H1 (cell line): ENCODE data around the gene KCNN1. TPM values are rescaled to one million over a fixed set of nuclear protein-coding genes. Genes with fewer than 3 reads are reported as not detected.
A peak's percentile ranks its signal among the peaks of the same experiment; 100 is the strongest.

Source experiments
- CTCF ChIA-PET: fragments of 300-600 bp; sonication (Branson Sonifier 250); formaldehyde crosslinking; loops from one replicate; lab custom pipeline; 2021; ENCODE audit not compliant: partially characterized antibody; lab: Charles Lee
- POLR2A ChIA-PET: fragments of 300-600 bp; sonication (Branson Sonifier 250); formaldehyde crosslinking; loops from one replicate; lab custom pipeline; 2021; ENCODE audit warnings: inconsistent platforms; ENCODE audit not compliant: partially characterized antibody; lab: Charles Lee
- DNase-seq, 2 experiments: peaks; one replicate each; pipeline versions ENCODE4 v3.0.0 to v3.0.0-alpha.2; 2010 to 2022; ENCODE audit warnings: low spot score in 2 of 2, low read depth in 1 of 2, mixed read lengths in 1 of 2
- FAIRE-seq: peaks from 2 replicates; lab custom pipeline; 2011; peaks lifted over from hg19 to GRCh38; lab: Jason Lieb, UNC
- H2AFZ ChIP-seq: 2 replicates; pipeline ENCODE4 v1.8.1; 2012; ENCODE audit warnings: low read length, inconsistent platforms
- H2AK5ac ChIP-seq: 2 replicates; pipeline ENCODE4 v1.6.1; 2013; ENCODE audit warnings: low read depth, low read length
- H2BK120ac ChIP-seq: replicated peaks from 2 replicates; pipeline ENCODE3; 2013; ENCODE audit warnings: low read depth, low read length, inconsistent platforms
- H2BK12ac ChIP-seq: 2 replicates; pipeline ENCODE4 v1.6.1; 2013; ENCODE audit warnings: low read depth, low read length
- H2BK15ac ChIP-seq: 2 replicates; pipeline ENCODE4 v1.6.1; 2013; ENCODE audit warnings: low read length
- H2BK20ac ChIP-seq: 2 replicates; pipeline ENCODE4 v1.6.1; 2013; ENCODE audit warnings: low read length
- H2BK5ac ChIP-seq: 2 replicates; pipeline ENCODE4 v1.6.1; 2013; ENCODE audit warnings: low read depth, low read length
- H3K14ac ChIP-seq: 2 replicates; pipeline ENCODE4 v1.6.1; 2013; ENCODE audit warnings: inconsistent platforms; ENCODE audit not compliant: insufficient read length
- H3K18ac ChIP-seq: 2 replicates; pipeline ENCODE4 v1.6.1; 2013; ENCODE audit warnings: low read length; ENCODE audit errors: extremely low read depth
- H3K23ac ChIP-seq: 2 replicates; pipeline ENCODE4 v1.6.1; 2013; ENCODE audit warnings: inconsistent platforms; ENCODE audit not compliant: insufficient read length
- H3K23me2 ChIP-seq: 2 replicates; pipeline ENCODE4 v1.6.1; 2013; ENCODE audit warnings: low read depth, low read length
- H3K27ac ChIP-seq: 2 replicates; pipeline ENCODE4 v1.6.1; 2011; ENCODE audit warnings: low read depth, low read length, inconsistent platforms
- H3K27me3 ChIP-seq, 4 experiments: replicated peaks in 1 of 4; 1 replicate in 1 of 4; 2 replicates in 3 of 4; pipeline versions ENCODE4 v1.6.1 to v1.8.1; 2011 to 2013; ENCODE audit warnings: low read length in 3 of 4, mild to moderate bottlenecking in 3 of 4, inconsistent platforms in 2 of 4, mixed read lengths in 2 of 4, moderate library complexity in 1 of 4; ENCODE audit not compliant: control insufficient read depth in 3 of 4, insufficient read depth in 3 of 4; ENCODE audit errors: extremely low read depth in 1 of 4
- H3K36me3 ChIP-seq, 4 experiments: 2 replicates each; pipeline versions ENCODE4 v1.6.1 to v1.8.1; 2011 to 2013; ENCODE audit warnings: mild to moderate bottlenecking in 4 of 4, low read length in 3 of 4, moderate library complexity in 2 of 4, control low read depth in 1 of 4, inconsistent platforms in 1 of 4; ENCODE audit not compliant: insufficient read depth in 4 of 4, control insufficient read depth in 2 of 4
- H3K4ac ChIP-seq: replicated peaks from 2 replicates; pipeline ENCODE3; 2013; ENCODE audit warnings: low read length, low read depth, mixed read lengths, inconsistent platforms; ENCODE audit not compliant: insufficient read length
- H3K4me1 ChIP-seq, 4 experiments: replicated peaks in 1 of 4; 1 replicate in 1 of 4; 2 replicates in 3 of 4; pipeline versions ENCODE4 v1.6.1 to v1.8.1; 2011 to 2013; ENCODE audit warnings: low read length in 3 of 4, inconsistent platforms in 2 of 4, mixed read lengths in 1 of 4; ENCODE audit not compliant: insufficient read depth in 4 of 4, control insufficient read depth in 3 of 4
- H3K4me2 ChIP-seq, 2 experiments: 2 replicates each; pipeline versions ENCODE4 v1.6.1 to v1.8.1; 2011 to 2013; ENCODE audit warnings: low read depth in 2 of 2, low read length in 2 of 2, control low read depth in 1 of 2, inconsistent platforms in 1 of 2, mild to moderate bottlenecking in 1 of 2; ENCODE audit not compliant: insufficient read depth in 1 of 2
- H3K4me3 ChIP-seq, 4 experiments: fragments of 200-600, 300-600 bp in 1 of 4; sonication (generic), shearing (Covaris generic), sonication (Bioruptor Twin) in 1 of 4; 2 replicates each; pipeline versions ENCODE4 v1.5.1 to v1.8.1; 2011 to 2016; ENCODE audit warnings: low read length in 4 of 4, low read depth in 3 of 4, control low read depth in 2 of 4, inconsistent platforms in 2 of 4, mild to moderate bottlenecking in 2 of 4, mixed read lengths in 1 of 4, moderate library complexity in 1 of 4; ENCODE audit not compliant: insufficient read depth in 2 of 4; ENCODE audit errors: extremely low read depth in 1 of 4
- H3K56ac ChIP-seq: replicated peaks from 2 replicates; pipeline ENCODE3; 2013; ENCODE audit warnings: low read depth, mild to moderate bottlenecking, mixed read lengths, low read length, inconsistent platforms; ENCODE audit not compliant: insufficient read length
- H3K79me1 ChIP-seq: 2 replicates; pipeline ENCODE4 v1.6.1; 2013; ENCODE audit warnings: low read depth, low read length, control low read depth
- H3K79me2 ChIP-seq, 2 experiments: 2 replicates each; pipeline versions ENCODE4 v1.6.1 to v1.8.1; 2012 to 2013; ENCODE audit warnings: low read length in 2 of 2, mild to moderate bottlenecking in 2 of 2, inconsistent platforms in 1 of 2; ENCODE audit not compliant: insufficient read depth in 2 of 2, control insufficient read depth in 1 of 2
- H3K9ac ChIP-seq, 4 experiments: replicated peaks in 1 of 4; 1 replicate in 1 of 4; 2 replicates in 3 of 4; pipeline versions ENCODE4 v1.6.1 to v1.8.1; 2011 to 2013; ENCODE audit warnings: low read depth in 3 of 4, low read length in 3 of 4, control low read depth in 2 of 4, mild to moderate bottlenecking in 2 of 4, moderate library complexity in 2 of 4, inconsistent platforms in 1 of 4; ENCODE audit errors: extremely low read depth in 1 of 4
- H3K9me3 ChIP-seq, 2 experiments: 2 replicates each; pipeline versions ENCODE4 v1.6.1 to v1.8.1; 2012 to 2013; ENCODE audit warnings: mild to moderate bottlenecking in 2 of 2, moderate library complexity in 2 of 2, control low read depth in 1 of 2, inconsistent platforms in 1 of 2, low read depth in 1 of 2, low read length in 1 of 2, mixed read lengths in 1 of 2; ENCODE audit not compliant: insufficient read depth in 2 of 2
- H4K20me1 ChIP-seq, 2 experiments: replicated peaks in 1 of 2; 2 replicates each; pipeline versions ENCODE3 to v1.8.1; 2011 to 2013; ENCODE audit warnings: inconsistent platforms in 2 of 2, low read length in 2 of 2, mild to moderate bottlenecking in 1 of 2; ENCODE audit not compliant: insufficient read depth in 2 of 2, control insufficient read depth in 1 of 2
- H4K5ac ChIP-seq: 2 replicates; pipeline ENCODE4 v1.6.1; 2013; ENCODE audit warnings: low read length, low read depth, mixed read lengths, inconsistent platforms; ENCODE audit not compliant: insufficient read length
- H4K8ac ChIP-seq: 2 replicates; pipeline ENCODE4 v1.8.0; 2013; ENCODE audit warnings: mild to moderate bottlenecking, moderate library complexity, low read length, inconsistent platforms; ENCODE audit not compliant: insufficient read depth; ENCODE audit errors: extremely low read depth
- H4K91ac ChIP-seq: replicated peaks from 2 replicates; pipeline ENCODE3; 2013; ENCODE audit warnings: low read length, mixed read lengths, inconsistent platforms; ENCODE audit not compliant: insufficient read length
- GTF2F1 ChIP-seq: IDR thresholded peaks from 2 replicates; pipeline ENCODE4 v1.6.1; 2012; ENCODE audit warnings: low read depth, low read length, improper control_type of control experiment, borderline replicate concordance
- KDM1A ChIP-seq: fragments of 200-600, 300-600 bp; sonication (generic); IDR thresholded peaks from 2 replicates; pipeline ENCODE4 v1.7.1; 2016; ENCODE audit warnings: mild to moderate bottlenecking, low read length, borderline replicate concordance
- polyA plus RNA-seq, 7 experiments: library from polyadenylated mRNA; depleted of rRNA in 3 of 7; stranded (reverse) in 5 of 7; unstranded in 2 of 7; fragments of >200 nt in 5 of 7; fragments of 200-250 nt in 2 of 7; gene quantifications; 1 replicate in 5 of 7; 2 replicates in 1 of 7; 4 replicates in 1 of 7; pipeline versions ENCODE4 v1.2.1 to v1.2.3, GENCODE V29; 2011 to 2013; ENCODE audit warnings: missing spikeins in 2 of 7, mixed read lengths in 2 of 7
- total RNA-seq: library from RNA; stranded (reverse); fragmentation: NEBNext Ultra II Directional; extraction: Animal tissue kit (Norgen Biotek cat#: 25700); gene quantifications from 2 replicates; pipeline ENCODE4 v1.2.1, GENCODE V29; 2021

KCNN1 gene
- total and polyA plus RNA-seq, 2 of the 8 experiments (the other 6 are each of a cell fraction or from before 2014, with no cell fraction given): 11.0 to 12.5 TPM

GRCh38 chr19:17920527-17920926 is 46.4 kb upstream of the KCNN1 start:
- Histone ChIP-seq H3K18ac (no peak overlapping the region), H3K9ac (no peak overlapping the region), H3K23me2 (no peaks in the 10 kb centered on the region), H2BK15ac (no peak overlapping the region), H3K79me2 (no peaks in the 10 kb centered on the region), H3K9me3 (peaks cover 5 to 18% of the 10 kb centered on the region in 2 experiments; a peak in 3 of 4 replicates), H3K36me3 (no peaks in the 10 kb centered on the region), H4K20me1 (no peaks in the 10 kb centered on the region), H3K4me2 (no peak overlapping the region), H3K27ac (no peak overlapping the region), H2AK5ac (no peak overlapping the region), H4K5ac (no peak overlapping the region), H3K14ac (no peak overlapping the region), H3K79me1 (no peaks in the 10 kb centered on the region), H3K56ac (no peak overlapping the region), H2AFZ (no peak overlapping the region), H2BK20ac (no peak overlapping the region), H3K4me3 (no peak overlapping the region), H2BK12ac (no peak overlapping the region), H3K4me1 (no peaks in the 10 kb centered on the region), H2BK5ac (no peak overlapping the region), H3K4ac (no peak overlapping the region), H3K27me3 (no peaks in the 10 kb centered on the region), H4K8ac (no peak overlapping the region), H4K91ac (no peak overlapping the region), H2BK120ac (no peak overlapping the region), H3K23ac (no peak overlapping the region)
- no peak for TF ChIP-seq GTF2F1
- TF ChIP-seq KDM1A: 0 out of 2 replicates have a peak, but pooled peaks have one; percentile 17
- CTCF ChIA-PET: interaction anchor here (0.8 to 1.6 kb wide), 3 partner anchors 13 to 51 kb away, joined by 3 to 4 read pairs (median 4); partner anchors contain the start of gene SLC5A5
- FAIRE-seq (no peak), DNase-seq (no peak)
- POLR2A ChIA-PET: interaction anchor here (1.3 kb wide), 1 partner anchor 61 kb away, joined by 6 read pairs; the partner anchor contains the start of gene RPL18A
